NCI-H2171 (cell line): ENCODE results near the gene CD164L2.

ENCODE experiments used
- DNase-seq: peaks from one replicate; lab custom pipeline; 2025; lab: John Stamatoyannopoulos, UW

CD164L2 gene

GRCh38 chr1:27346991-27347624, 36.0 kb downstream of the CD164L2 start:
- no peak for DNase-seq

- DNase-seq: no peak
Measured at GRCh38 chr1:27346357-27346756, 36.8 kb downstream of the CD164L2 start.

DNA sequence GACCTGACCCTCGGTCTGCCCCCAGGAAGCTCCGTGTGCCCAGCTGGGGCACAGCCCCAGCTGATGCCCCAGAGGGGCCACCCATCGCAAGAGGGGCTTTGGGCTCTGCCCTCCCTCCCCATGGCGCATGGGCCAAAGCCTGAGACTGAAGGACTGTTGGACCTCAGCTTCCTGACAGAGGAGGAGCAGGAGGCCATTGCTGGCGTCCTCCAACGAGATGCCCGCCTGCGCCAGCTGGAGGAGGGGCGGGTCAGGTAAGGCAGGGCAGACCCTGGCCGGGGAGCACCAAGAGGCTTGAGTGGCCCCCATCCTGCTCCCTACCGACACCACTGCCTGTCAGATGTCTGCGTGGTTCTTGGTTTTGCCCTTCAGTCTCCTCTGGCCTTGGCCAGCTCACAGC, 37.9 kb downstream of the CD164L2 start:
- no peak for DNase-seq

DNA sequence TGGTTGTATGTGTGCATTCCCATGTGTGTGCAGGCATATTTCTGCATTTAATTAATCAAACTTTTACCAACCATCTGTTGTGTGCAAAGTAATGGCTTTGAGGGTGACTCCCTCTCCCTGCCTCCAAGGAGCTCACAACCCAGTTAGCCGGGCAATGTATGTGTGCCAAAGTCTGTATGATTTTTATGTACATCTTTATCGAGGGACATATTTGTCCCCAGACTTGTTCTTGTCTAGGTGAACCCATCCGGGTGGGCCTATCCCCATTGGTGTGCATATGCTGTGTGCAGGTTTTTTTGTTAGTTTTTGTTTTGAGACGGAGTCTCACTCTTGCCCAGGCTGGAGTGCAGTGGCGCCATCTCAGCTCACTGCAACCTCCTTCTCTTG, 39.5 kb downstream of the CD164L2 start:
- no peak for DNase-seq

GRCh38 chr1:27342778-27343638, 40.1 kb downstream of the CD164L2 start:
- DNase-seq: peak; percentile 35

- DNase-seq: peak; percentile 3
Measured at GRCh38 chr1:27342391-27342777, 40.7 kb downstream of the CD164L2 start.

GRCh38 chr1:27341525-27342252, 41.4 kb downstream of the CD164L2 start, which contains the start of gene SYTL1:
Gene SYTL1, plus strand, starts transcription at chr1:27342022. Its CDS starts 3,313 bp downstream, at chr1:27345335.
- DNase-seq: peak; percentile 70

DNA sequence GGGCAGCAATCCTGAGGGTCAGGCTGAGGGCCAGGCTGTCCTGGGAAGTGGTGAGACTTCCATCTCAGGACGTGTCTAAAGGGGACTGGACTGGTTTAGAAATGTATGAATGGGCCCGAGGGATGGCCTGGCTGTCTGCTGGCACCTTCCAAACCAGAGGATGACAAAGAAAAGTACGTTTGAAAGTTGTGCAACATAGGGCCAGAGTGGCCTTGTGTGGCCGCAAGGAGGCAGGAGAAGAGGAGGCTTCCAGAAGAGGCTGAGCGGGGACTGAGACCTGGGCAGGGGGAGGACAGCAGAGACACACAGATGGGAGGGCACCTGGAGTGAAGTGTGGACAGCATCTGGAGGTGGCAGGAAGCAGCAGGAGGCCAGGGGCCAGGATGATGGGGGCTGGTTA, 43.9 kb downstream of the CD164L2 start:
- no peak for DNase-seq

DNA sequence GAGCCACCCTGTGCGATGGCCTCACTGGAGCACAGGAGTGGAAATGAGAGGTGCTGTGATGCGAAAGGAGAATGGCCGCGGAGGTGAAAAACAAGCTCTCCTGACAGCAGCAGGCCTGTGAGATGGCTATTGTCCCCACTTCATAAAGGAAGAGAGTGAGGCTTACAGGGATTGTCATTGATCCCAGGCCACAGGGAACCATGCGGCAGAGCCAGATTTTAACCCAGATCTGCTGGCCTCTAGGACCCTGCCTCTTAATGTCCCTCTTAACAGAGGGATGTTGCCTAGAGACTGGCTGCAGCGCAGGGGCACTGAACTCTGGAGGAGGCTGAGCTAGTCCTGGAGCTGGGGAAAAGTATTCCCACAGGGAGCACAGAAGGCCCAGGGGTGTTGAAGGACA, 44.4 kb downstream of the CD164L2 start:
- no peak for DNase-seq

- DNase-seq: no peak
Measured at GRCh38 chr1:27336756-27337155, 46.4 kb downstream of the CD164L2 start.

DNA sequence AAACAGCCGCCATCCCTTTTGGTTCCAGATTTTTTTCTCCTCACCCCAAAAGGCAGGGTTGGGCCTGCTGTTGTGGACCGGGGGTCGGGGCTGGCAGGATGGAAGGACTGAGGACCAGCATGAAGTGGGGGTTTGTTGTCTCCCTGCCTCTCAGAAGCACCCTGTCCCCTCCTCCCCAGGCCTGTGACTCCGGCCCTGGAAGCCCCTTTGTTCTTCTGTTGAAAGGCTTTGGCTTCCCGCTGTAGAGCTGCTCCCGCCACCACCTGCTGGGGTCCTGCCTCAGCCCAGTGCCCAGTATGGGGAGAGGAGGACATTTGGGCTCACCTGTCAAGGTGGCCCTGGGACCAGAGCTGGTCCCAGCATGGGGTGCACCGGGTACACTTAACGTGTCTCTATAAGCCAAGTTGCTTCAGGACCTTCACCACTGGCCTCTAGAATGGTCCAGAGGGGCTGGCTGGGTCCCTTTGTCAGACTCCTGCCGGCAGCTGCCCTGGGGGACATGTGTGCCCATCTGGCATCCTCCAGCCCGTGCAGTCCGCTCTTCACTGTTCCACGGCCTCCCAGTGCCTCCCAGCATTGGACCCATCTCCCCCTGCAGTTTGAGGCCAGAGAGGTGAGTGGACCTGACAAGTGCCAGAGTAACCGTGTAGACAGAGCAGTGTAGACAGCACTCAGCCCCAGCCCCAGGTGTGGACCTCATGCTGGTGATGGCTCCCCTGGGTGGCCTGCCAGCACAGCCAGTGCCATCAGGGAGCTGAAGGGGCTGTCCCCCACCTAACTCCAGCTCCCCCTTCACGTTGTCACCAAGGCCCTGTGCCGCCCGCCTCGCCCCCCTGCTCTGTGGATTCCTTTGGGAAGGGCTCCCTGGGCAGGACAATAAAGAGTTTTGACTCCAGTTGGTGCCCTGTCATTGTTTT, 47.4 kb downstream of the CD164L2 start:
- no peak for DNase-seq

DNA sequence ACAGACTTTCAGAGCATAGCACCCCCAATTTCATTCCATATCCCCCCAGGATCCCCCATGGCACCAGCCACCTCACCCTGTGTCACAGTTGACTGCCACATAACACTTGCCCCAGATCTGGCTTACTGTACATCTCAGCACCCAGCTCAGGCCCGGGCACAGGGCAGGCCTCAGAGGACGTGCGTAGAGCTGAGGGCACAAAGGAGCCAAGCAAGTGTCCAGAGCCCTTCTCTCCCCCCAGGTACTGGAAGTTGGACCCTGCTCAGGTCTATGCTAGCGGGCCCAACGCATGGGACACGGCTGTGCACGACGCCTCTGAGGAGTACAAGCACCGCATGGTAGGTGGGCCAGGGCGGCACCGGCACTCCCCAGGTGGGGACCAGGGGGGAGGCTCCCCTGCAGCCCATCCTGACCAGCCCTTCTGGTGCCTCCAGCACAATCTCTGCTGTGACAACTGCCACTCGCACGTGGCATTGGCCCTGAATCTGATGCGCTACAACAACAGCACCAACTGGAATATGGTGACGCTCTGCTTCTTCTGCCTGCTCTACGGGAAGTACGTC, 49.3 kb downstream of the CD164L2 start:
- DNase-seq: no peak

- DNase-seq: no peak
Measured at GRCh38 chr1:27332536-27333281, 50.4 kb downstream of the CD164L2 start.

GRCh38 chr1:27331922-27332321, 51.2 kb downstream of the CD164L2 start:
- no peak for DNase-seq

DNA sequence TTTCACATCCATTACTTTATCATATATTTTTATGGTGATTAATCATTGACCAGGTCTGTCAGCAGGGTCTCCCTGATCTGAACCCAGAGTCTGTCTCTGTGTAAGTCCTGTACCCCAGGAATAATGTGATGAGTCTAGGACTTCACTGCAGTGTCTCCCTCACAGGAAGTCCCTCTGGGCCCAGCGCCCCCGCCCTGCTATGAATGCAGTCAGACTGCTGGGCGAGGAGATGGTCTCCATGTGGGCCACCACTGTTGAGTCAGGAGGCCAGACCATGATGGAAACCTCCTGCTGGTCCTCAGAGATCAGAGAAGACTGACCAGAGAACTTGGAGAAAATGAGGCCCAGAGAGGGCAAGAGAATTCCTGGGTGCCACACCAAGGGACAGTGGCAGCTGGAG, 51.7 kb downstream of the CD164L2 start:
- no peak for DNase-seq

DNA sequence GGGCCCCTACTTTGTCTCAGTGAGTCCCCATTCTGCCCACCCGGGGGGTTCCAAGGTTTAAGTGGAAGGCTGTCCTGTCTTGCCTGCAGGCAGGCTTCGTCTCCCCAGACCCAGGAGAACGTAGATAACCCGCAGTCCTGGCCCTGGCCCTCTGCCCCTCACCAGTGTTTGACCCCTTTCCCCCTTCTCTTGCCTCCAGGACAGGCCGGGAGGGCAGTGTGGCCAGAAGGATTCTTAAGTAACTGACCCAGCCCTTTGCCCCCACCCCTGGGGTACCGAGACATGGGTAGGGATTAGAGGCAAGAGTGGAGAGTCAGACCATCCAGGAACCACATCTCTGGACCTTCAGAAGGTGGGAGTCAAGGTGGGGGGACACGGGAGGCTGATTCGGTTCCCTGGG, 52.3 kb downstream of the CD164L2 start:
- no peak for DNase-seq
